ENCODE measurements around the gene SP8. TPM values are rescaled to one million over a fixed set of nuclear protein-coding genes. Genes with fewer than 3 reads are reported as not detected.

Gene SP8
- total RNA-seq, 1 donor from 2014 or later, result not detected

- no peaks in the 10 kb centered on the region for H3K36me3 ChIP-seq (ENCODE audit: control insufficient read depth, insufficient read depth, low read length)
- no peaks in the 10 kb centered on the region for H3K27me3 ChIP-seq (ENCODE audit: control insufficient read depth, insufficient read depth, low read length)
- no peak for DNase-seq (ENCODE audit: low read depth)
- no peak overlapping the region for H3K4me3 ChIP-seq (ENCODE audit: low read depth, low read length)
- TF ChIP-seq CTCF (IDR thresholded peaks at IDR 0.05; ENCODE audit: insufficient read depth, low read length, poor library complexity, severe bottlenecking), result no peak
Observed at GRCh38 chr7:20735346-20736065, 51.2 kb downstream of the SP8 start.

Other genes starting within 250 kb of the SP8 start
- gene ABCB5, start 171.2 kb downstream of the SP8 start, total RNA-seq, result 0.17 TPM in 1 of 2 replicates, not detected in the other